Measurements from ENCODE around the gene MAP4K3. TPM values are rescaled to one million over a fixed set of nuclear protein-coding genes. Genes with fewer than 3 reads are reported as not detected.

Gene MAP4K3
- total RNA-seq, 1 donor from 2014 or later: 48.1 TPM

DNA sequence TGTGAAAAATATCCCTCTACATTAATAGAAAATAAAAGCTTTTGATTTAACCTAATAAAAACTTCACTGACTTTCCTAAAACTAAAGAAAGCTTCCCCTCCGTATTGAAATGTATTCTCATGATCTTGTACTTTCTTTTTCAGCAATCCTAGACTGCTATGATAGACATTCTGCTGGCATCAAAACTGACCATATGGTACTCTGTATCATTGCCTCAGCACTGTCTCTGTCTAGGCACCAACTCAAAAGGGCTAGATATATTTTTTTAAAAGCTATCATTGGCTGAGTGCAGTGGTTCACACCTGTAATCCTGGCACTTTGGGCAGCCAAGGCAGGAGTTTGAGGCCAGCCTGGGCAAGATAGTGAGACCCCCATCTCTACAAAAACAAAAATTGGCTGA is 226.2 kb downstream of the MAP4K3 start:
- Mint-ChIP-seq H3K4me3 (ENCODE audit: unreplicated experiment) (no peak overlapping the region), H3K9me3 (ENCODE audit: unreplicated experiment) (no peaks in the 10 kb centered on the region), H3K27me3 (ENCODE audit: unreplicated experiment) (no peaks in the 10 kb centered on the region), H3K4me1 (ENCODE audit: low read depth, unreplicated experiment) (peaks cover 3% of the 10 kb centered on the region), H3K27ac (ENCODE audit: unreplicated experiment) (no peak overlapping the region), H3K36me3 (ENCODE audit: unreplicated experiment) (no peaks in the 10 kb centered on the region)
- TF ChIP-seq CTCF (IDR thresholded peaks at IDR 0.05; ENCODE audit: partially characterized antibody, unreplicated experiment): no peak
- no peak for DNase-seq

DNA sequence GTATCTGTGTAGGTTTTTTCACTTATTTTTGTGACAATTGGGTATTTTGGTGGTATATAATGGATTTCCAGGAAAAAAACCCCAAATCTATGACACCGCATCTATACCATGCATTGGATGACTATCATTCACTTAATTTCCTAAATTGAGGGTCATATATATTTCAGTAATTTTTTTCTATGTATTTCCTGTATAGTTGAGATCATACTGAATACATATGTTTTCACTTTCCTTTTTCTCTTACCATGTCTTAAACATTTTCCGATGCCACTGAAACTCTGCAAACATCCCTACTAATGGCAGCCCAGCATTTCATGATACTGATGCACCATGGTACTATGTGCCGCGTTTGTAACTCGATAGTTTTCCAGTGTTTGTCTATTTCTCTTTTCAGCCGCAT is 233.7 kb downstream of the MAP4K3 start:
- Mint-ChIP-seq H3K9me3 (ENCODE audit: unreplicated experiment) (no peaks in the 10 kb centered on the region), H3K27ac (ENCODE audit: unreplicated experiment) (no peak overlapping the region), H3K36me3 (ENCODE audit: unreplicated experiment) (no peaks in the 10 kb centered on the region), H3K27me3 (ENCODE audit: unreplicated experiment) (no peaks in the 10 kb centered on the region), H3K4me3 (ENCODE audit: unreplicated experiment) (no peak overlapping the region), H3K4me1 (ENCODE audit: low read depth, unreplicated experiment) (peaks cover 3% of the 10 kb centered on the region)
- DNase-seq: no peak
- TF ChIP-seq CTCF (IDR thresholded peaks at IDR 0.05; ENCODE audit: partially characterized antibody, unreplicated experiment): no peak

DNA sequence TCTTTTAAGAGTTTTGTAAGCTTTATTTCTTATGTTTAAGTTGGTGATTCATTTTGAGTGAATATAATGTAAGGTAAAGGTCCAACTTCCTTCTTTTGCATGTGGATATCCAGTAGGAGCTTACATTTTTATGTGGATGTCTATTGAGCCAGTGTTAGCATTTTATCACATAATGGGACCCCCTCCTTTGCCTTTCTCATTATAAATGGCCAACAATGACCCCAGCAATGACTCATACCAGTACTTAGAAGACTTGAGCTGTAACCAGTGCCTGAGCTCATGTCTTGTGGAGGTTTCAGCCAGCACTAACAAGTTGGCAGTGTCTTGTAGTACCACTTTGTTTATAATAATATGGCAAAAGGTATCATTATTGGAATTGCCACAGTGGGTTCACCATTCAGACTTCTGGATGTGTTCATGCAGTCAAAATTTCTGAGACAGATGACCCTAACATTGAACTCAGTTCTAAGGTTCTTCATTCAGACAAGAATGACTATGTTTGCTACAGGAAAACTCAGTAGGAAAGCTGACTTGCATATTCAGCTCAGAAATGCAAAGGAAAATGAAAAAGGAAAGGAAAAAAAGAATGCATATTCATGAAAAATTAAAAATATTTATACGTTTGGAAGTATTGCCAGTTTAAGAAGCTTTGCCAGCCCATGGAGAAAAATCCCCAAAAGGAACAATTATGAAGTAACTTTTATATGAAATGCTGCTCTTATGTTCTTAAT is 234.3 kb downstream of the MAP4K3 start:
- DNase-seq: no peak
- H3K36me3 Mint-ChIP-seq (ENCODE audit: unreplicated experiment): no peaks in the 10 kb centered on the region
- H3K4me3 Mint-ChIP-seq (ENCODE audit: unreplicated experiment): no peak overlapping the region
- no peak overlapping the region for H3K27ac Mint-ChIP-seq (ENCODE audit: unreplicated experiment)
- no peak for TF ChIP-seq CTCF (IDR thresholded peaks at IDR 0.05; ENCODE audit: partially characterized antibody, unreplicated experiment)
- peaks cover 3% of the 10 kb centered on the region for H3K4me1 Mint-ChIP-seq (ENCODE audit: low read depth, unreplicated experiment)
- H3K9me3 Mint-ChIP-seq (ENCODE audit: unreplicated experiment): no peaks in the 10 kb centered on the region
- H3K27me3 Mint-ChIP-seq (ENCODE audit: unreplicated experiment): no peaks in the 10 kb centered on the region

Other genes with a start within 250 kb of the MAP4K3 start
- not detected for gene CDKL4, start 193.3 kb downstream of the MAP4K3 start, total RNA-seq (ENCODE audit: unreplicated experiment)
- 12.5 TPM for gene TMEM178A, start 228.6 kb upstream of the MAP4K3 start, total RNA-seq (ENCODE audit: unreplicated experiment)